ENCODE measurements around the gene ERICH6.

ERICH6 gene

DNA sequence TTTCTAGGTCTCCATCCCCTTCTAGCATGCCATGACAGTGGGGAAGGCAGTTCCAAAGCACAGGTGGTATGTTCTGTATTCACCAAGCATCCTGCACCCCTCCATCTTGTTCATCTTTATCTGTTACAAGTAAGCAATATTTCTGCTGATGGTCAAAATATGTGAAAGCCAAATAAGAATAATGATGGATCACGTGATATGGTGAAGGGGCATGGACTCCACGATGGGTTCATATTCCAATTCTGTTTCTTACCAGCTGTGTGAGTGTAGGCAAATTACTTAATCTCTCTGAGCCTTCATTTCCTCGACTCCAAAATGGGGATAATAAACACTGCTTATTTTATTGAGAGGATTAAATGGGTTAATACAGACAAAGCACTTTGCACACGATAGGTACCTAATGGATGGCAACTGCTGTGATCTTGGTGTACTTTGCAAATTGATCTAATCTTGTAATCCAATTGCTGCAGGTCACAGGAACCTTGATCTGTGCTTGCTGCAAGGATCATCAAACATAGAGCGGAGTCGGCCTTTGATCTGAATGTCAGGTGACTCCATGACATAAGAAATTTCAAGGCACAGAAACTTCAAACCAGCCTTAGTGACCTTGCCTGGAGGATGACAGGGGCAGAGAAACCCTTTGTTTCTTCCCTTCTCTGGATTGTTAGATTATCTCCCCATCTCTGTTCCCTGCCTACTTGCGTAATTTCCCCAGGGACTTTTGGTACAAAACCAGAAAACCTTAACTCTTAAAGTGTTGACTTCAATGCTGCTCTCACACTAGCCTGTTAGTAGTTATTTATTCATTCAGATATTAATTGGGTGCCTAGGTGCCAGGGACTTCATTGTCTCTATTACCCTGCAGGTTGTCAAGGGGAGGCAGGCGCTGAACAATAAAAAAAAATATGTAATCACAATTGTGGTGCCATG is 33.4 kb upstream of the ERICH6 start:
- DNase-seq: peak; percentile 29

DNA sequence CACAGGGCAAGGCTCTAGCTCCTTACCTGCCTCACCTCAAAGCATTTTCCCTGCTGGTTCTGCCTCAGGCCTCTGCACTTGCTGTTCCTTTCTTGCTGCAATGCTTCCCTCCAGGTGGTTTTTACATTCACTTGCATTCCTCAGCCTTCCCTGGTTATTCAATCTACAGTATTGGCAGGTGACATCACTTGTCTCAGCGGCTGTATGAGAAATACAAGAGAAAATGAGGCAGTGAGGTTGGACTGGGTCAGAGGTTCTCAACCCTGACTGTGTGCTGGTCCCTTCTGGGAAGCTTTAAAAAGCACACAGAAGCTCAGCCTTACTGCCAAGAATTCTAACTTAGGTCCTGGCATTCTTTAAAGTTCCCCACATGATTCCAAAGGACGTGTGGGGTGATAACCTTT is 32.6 kb upstream of the ERICH6 start:
- DNase-seq: no peak

- DNase-seq: no peak
Measured at GRCh38 chr3:150734795-150735119, 31.0 kb upstream of the ERICH6 start.

- no peak for DNase-seq
Measured at GRCh38 chr3:150733936-150734794, 30.4 kb upstream of the ERICH6 start.

GRCh38 chr3:150733373-150733935 is 29.7 kb upstream of the ERICH6 start:
- DNase-seq: no peak

DNA sequence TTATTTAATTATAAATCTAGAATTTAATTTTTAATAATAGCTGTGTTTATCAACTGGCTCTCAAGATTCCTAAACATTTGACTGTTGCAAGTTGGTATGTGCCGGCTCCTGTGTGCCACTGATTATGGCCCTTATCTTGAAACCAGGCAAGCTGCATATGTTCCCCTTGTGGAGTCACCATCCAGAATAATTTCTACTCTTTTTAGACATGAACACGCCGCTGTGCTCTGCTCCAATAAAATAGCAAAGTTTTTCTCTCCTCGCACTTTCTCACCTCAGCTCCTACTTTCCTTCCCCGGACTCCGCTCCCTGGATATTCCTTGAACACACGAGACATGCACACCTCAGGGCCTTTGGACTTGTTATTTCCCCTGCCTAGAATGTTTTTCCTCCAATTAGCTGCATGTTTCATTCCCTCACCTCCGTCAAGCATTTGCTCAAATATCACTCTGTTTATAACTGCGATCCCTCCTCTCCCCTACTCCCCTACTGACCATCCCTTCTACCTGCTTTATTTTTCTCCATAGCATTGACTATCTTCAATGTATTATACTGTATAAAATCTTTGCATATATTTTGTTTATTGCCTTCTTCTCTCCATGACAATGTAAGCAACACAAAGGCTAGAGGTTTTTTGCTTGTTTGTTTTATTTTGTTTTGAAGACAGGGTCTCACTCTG is 26.1 kb upstream of the ERICH6 start:
- no peak for DNase-seq

DNA sequence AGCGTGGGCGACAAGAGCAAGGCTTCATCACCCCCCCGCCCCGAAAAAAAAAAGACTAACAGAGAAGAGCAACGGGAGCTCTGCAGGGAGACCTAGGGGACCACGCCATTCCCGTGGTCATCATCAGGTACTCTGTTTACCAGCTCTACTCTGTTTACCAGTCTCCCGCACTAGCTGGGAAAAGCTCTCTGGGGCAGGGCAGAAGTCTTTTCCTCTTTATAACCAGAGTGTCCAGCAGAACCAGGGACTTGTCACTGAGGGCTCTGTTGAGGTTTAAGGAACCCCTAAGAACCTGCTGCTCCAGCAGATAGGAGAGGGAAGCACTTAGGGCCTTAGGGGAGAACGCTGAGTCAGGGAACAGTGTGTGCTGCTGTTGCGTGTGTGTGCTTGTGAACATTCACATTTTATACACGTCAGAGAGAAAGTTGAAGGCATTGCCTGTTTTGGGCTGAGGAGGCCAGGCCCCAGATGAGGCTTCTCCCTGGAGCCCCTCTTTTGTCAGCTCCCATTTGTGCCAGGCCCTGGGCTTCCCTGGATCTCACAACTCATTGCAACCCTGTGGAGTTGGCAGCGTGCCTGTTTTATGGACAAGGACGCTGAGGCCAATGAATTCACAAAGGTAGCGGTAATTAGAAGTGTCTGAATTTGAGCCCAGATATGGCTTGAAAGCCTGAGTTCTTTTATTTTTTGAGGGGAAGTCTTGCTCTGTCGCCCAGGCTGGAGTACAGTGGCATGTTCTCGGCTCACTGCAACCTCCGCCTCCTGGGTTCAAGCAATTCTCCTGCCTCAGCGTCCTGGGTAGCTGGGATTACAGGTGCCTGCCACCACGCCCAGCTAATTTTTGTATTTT is 24.2 kb upstream of the ERICH6 start:
- DNase-seq: peak; percentile 13

DNA sequence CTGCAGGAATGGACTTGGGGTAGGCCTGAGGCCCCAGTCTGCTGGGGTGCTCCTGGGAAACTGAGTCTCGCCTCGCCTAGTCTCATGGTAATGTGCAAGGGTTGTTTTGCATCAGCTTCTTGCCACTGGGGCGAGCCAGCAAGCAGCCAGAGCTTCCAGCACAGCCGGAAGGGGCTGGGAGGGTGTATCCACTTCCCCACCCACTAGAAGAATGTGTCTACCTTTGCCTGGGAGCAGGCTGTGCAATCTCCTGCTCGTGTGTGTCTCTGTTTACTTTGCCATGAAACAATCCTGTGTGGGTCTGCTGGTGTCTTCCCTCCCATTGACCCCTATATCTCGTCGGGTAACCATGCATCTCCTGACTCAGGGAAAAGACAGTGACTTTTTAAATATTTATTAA is 21.8 kb upstream of the ERICH6 start:
- DNase-seq: no peak

DNA sequence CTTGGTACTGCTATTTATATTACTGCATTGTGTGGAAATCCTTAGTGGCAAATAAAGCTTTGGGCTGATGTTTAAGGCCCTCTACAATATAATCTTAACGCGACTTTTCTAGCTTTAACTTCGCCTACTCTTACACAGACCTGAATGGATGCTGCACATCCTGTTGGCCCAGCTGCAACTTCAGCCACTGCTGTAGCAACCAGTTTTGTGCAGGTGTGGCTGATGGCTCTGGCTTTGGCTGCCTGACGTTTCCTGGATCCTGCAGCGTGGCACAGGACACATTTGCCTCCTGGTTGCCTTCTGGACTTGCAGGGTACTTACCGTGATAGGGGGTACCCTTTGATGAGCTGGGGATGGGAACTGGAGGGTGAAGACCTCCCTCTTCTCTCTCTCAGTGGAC is 20.2 kb upstream of the ERICH6 start:
- DNase-seq: no peak

- no peak for DNase-seq
Measured at GRCh38 chr3:150722267-150722666, 18.5 kb upstream of the ERICH6 start.

GRCh38 chr3:150721285-150722130 is 17.8 kb upstream of the ERICH6 start:
- DNase-seq: peak; percentile 80

- no peak for DNase-seq
Measured at GRCh38 chr3:150720444-150720843, 16.7 kb upstream of the ERICH6 start.

- DNase-seq: no peak
Measured at GRCh38 chr3:150710097-150710496, 6.4 kb upstream of the ERICH6 start.

GRCh38 chr3:150703299-150703755 is 393 bp downstream of the ERICH6 start:
- no peak for DNase-seq

- peak; percentile 66 for DNase-seq
Measured at GRCh38 chr3:150699068-150699639, 4.6 kb downstream of the ERICH6 start.

DNA sequence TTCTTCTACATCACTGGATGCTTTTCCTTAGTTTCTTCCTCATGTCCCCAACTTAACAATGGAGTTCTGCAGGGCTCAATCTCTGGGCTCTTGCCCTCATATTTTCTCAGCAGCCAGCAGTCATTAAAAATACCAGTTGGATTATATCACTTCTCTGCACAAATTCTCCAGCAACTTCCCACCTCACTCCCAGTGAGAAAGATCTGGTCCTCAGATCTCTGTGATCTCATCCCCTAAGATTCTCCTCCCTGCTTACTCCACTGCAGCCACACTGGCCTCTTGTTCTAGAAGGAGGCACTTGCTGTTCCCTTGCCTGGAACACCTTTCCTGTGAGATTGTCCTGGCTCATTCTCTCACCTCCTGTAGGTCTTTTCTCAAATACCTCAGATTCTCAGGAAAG is 6.1 kb downstream of the ERICH6 start:
- no peak for DNase-seq

DNA sequence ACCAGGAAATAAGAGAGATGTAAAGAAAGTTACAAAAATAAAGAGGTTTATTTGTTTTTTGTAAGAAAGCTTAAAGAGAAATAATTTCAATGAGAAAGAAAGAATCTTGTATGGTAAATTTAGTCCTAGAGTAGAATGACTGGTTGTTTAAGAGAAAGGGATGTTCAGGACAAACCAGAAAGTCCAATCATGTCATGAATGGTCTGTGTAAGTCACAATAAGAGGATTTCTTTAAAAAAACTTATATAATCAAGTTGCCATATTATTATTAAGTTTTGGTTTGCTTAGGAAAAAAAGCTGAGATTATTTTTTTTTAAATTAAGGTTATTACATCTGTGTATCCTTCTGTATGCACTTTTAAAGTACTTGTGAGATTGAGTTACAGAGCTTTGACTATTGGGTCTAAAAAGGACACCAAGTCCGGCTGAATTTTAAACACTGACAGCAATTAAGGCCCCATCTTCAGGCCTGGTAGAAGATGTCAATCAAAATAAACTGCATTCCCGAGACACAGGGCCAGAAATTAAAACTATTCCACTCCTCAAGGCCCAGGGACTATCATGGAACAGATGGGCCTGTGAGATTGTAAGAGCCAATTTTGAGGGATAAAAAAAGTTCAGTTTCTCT is 12.2 kb downstream of the ERICH6 start:
- DNase-seq: no peak

- DNase-seq: no peak
Measured at GRCh38 chr3:150687613-150688012, 16.1 kb downstream of the ERICH6 start.

- no peak for DNase-seq
Measured at GRCh38 chr3:150682824-150683223, 20.9 kb downstream of the ERICH6 start.

DNA sequence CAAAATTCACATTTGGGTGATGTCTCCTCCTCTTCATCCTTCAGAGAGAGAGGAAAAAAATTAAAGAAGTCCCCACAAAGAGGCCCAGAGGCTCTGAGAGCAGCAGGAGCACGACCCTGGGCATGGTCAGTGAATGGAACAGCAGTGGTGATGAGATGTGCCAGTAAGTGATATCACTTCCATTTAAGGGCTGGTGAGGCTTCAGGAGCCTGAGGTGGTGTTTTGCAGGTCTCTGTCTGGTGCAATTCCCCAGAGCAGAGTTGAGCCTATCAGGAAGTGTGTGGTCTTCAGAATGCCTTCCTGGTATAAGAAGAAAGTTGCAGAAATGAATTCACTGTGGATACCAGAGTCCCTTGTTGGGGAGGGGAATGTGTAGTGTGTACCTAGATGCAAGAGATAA is 21.4 kb downstream of the ERICH6 start:
- DNase-seq: no peak

Measured in suppressor macrophage treated with lipopolysaccharide for 4 hours (primary cell).